Psoas muscle (tissue), 8 donors: ENCODE measurements around the gene CPLX4. TPM values are rescaled to one million over a fixed set of nuclear protein-coding genes. Genes with fewer than 3 reads are reported as not detected.

Source experiments
- ATAC-seq, 4 donors: fragments of 200-7000 bp; cut with Tn5 transposase; one replicate each; pipeline ENCODE4 v1.9.1; 2020; ENCODE audit warnings: moderate library complexity in 3 of 4, mild to moderate bottlenecking in 2 of 4
- DNase-seq, 2 donors: peaks; one replicate each; pipeline ENCODE4 v3.0.0-alpha.2; 2020
- H3K27ac ChIP-seq: fragments of 200-600 bp; one replicate; pipeline ENCODE4 v1.8.0; 2022
- H3K27me3 ChIP-seq, 3 donors: fragments of 200-600 bp in 1 of 3; one replicate each; pipeline versions ENCODE4 v1.6.1 to v1.8.0; 2013 to 2022; ENCODE audit warnings: low read length in 2 of 3, mild to moderate bottlenecking in 2 of 3, moderate library complexity in 1 of 3; ENCODE audit not compliant: insufficient read depth in 3 of 3
- H3K36me3 ChIP-seq, 2 donors: fragments of 200-600 bp in 1 of 2; one replicate each; pipeline versions ENCODE4 v1.6.1 to v1.8.0; 2013 to 2022; ENCODE audit warnings: low read depth in 1 of 2, mild to moderate bottlenecking in 1 of 2, moderate library complexity in 1 of 2; ENCODE audit not compliant: insufficient read depth in 1 of 2
- H3K4me1 ChIP-seq: fragments of 200-600 bp; one replicate; pipeline ENCODE4 v1.8.0; 2022
- H3K4me3 ChIP-seq: fragments of 200-600 bp; one replicate; pipeline ENCODE4 v1.8.0; 2022; ENCODE audit warnings: mild to moderate bottlenecking
- H3K9me3 ChIP-seq: fragments of 200-600 bp; one replicate; pipeline ENCODE4 v1.8.0; 2022
- CTCF ChIP-seq: fragments of 200-600 bp; IDR thresholded peaks from one replicate; pipeline ENCODE4 v1.8.0; 2022; ENCODE audit warnings: antibody characterized with exemption
- WGBS, 3 donors: extraction: QIAGEN DNeasy Blood & Tissue Kit; methylation state at CpG; one replicate each; pipeline versions ENCODE4 v1.1.6 to v1.1.7; 2013; 5-methylcytosine and 5-hydroxymethylcytosine counted together
- intact Hi-C, 2 donors: fragments of 100-400 bp; cut with DNase I; formaldehyde crosslinking; loops; one replicate each; pipeline versions ENCODE4 v1.11.0 to v1.14.2; 2022
- polyA plus RNA-seq, 3 donors: library from polyadenylated mRNA; stranded (reverse); fragments of 200-250 nt; gene quantifications; one replicate each; pipeline ENCODE4 v1.2.3, GENCODE V29; 2013
- total RNA-seq, 4 donors: library from RNA; stranded (reverse); fragmentation: NEBNext Ultra II Directional in 2 of 4; extraction: Animal tissue kit (Norgen Biotek cat#: 25700) in 2 of 4; gene quantifications; one replicate each; pipeline versions ENCODE4 v1.2.1 to v1.2.4, GENCODE V29; 2021 to 2023
- donor health status: healthy with polysubstance abuse.
- donor health status: DM: no; HTN: no; CAD: no; lungs with moderate emphysema.
- donor health status: Bipolar disorder and iron deficiency.
- donor health status: healthy.
- donor health status: DM: yes; HTN: yes; CAD: no.
- donor health status: DM: no; HTN: no; CAD: no.
- donor health status: DM: no; HTN: no; CAD: no.
- donor health status: DM: yes; HTN: yes; CAD: no.

CPLX4 gene
- total and polyA plus RNA-seq, 7 donors: not detected

DNA sequence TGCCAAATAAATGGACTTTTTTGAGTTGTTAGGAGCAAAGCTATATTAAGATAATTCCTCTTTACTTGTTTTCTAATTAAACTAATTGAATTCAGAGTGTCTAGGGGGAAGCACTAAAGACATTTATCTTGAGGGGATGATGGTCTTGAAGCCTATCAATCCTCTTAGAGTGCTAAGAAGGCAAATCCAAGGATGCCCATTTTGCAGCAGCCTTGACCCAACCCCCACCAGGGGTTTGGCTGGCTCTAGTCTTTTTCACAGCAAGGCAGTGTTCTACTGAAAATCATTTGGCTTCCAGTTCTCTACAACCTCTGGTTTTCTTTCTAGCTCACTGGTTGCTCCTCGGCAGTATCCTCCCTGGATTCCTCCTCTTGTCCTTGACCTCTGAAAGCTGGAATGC, 38.7 kb downstream of the CPLX4 start:
- Histone ChIP-seq H3K9me3 (no peaks in the 10 kb centered on the region), H3K27ac (no peak overlapping the region), H3K4me3 (no peak overlapping the region), H3K36me3 (no peaks in the 10 kb centered on the region), H3K4me1 (no peaks in the 10 kb centered on the region), H3K27me3 (peaks cover 0 to 79% (median 17%) of the 10 kb centered on the region in 3 donors)
- ATAC-seq (no peak), DNase-seq (no peak)
- TF ChIP-seq CTCF: no peak
- 55 to 58% (median 55%) methylated on average over 1 of the region's 1 CpG for WGBS, 3 donors
- intact Hi-C loops: no loop called here

DNA sequence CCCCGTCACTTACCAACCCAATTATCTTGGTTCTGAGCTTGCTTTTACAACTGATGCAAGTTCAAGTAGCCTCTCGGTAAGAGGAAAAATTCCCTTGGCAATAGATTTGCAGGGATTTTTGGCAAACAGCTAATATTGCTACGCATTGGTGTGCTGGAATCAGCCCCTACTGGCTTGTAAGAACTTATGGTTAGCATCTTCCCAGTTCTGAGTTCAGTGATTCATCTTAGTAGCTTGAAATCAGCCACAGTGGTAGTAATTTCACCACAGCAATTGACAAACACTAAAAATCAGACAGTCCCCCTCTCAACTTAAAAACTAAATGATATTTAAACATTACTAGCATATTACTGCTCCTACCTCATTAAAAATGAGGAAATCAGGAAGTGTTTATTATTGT, 39.3 kb downstream of the CPLX4 start:
- 37 to 52% (median 38%) methylated on average over 3 of the region's 3 CpGs for WGBS, 3 donors
- no peak for TF ChIP-seq CTCF
- DNase-seq: no peak
- H3K27me3 ChIP-seq: peaks cover 0 to 79% (median 21%) of the 10 kb centered on the region in 3 donors
- H3K36me3 ChIP-seq: no peaks in the 10 kb centered on the region
- no peak for ATAC-seq
- intact Hi-C loops: no loop called here
- no peaks in the 10 kb centered on the region for H3K9me3 ChIP-seq
- no peaks in the 10 kb centered on the region for H3K4me1 ChIP-seq
- H3K4me3 ChIP-seq: no peak overlapping the region
- no peak overlapping the region for H3K27ac ChIP-seq

DNA sequence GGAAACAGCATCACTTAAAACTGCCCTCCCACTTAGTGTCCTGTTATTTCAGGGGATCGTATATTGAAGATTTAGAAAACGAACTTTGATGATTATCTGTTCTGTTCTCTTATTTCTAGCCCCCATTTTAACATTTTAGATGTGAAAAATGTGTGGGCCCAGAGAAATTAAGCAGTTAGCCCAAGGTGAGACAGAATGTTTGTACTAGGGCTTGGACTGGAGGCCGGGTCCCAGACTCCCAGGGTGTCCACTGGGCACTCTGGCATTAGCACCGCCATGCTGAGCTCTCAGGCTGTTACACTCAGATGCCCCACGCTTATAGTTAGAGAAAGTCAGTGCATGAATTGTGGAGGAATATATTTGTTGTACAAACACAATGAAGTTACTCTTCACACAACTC, 39.7 kb downstream of the CPLX4 start:
- Histone ChIP-seq H3K4me3 (no peak overlapping the region), H3K27me3 (peaks cover 0 to 79% (median 23%) of the 10 kb centered on the region in 3 donors), H3K9me3 (no peaks in the 10 kb centered on the region), H3K27ac (no peak overlapping the region), H3K4me1 (no peaks in the 10 kb centered on the region), H3K36me3 (no peaks in the 10 kb centered on the region)
- ATAC-seq (no peak), DNase-seq (no peak)
- intact Hi-C loops: no loop called here
- WGBS, 3 donors: 67 to 72% (median 68%) methylated on average over 5 of the region's 5 CpGs
- no peak for TF ChIP-seq CTCF

GRCh38 chr18:59276047-59276446, 42.4 kb downstream of the CPLX4 start:
- Histone ChIP-seq H3K36me3 (no peaks in the 10 kb centered on the region), H3K27me3 (peaks cover 0 to 92% (median 38%) of the 10 kb centered on the region in 3 donors), H3K27ac (no peak overlapping the region), H3K4me1 (peaks cover 5% of the 10 kb centered on the region), H3K9me3 (no peaks in the 10 kb centered on the region), H3K4me3 (no peak overlapping the region)
- 21 to 31% (median 25%) methylated on average over 5 of the region's 5 CpGs for WGBS, 3 donors
- ATAC-seq (no peak), DNase-seq (no peak)
- intact Hi-C loops: no loop called here
- TF ChIP-seq CTCF: no peak

- Histone ChIP-seq H3K4me3 (no peak overlapping the region), H3K4me1 (peaks cover 5% of the 10 kb centered on the region), H3K27me3 (peaks cover 0 to 93% (median 42%) of the 10 kb centered on the region in 3 donors), H3K36me3 (no peaks in the 10 kb centered on the region), H3K9me3 (no peaks in the 10 kb centered on the region), H3K27ac (no peak overlapping the region)
- no peak for DNase-seq
- ATAC-seq: no peak
- TF ChIP-seq CTCF: no peak
- 29 to 31% (median 30%) methylated on average over 6 of the region's 6 CpGs for WGBS, 3 donors
- intact Hi-C loops: no loop called here
Measured at GRCh38 chr18:59275406-59275949, 43.0 kb downstream of the CPLX4 start.
